ENCODE data around the gene WDR27.

- no peak for TF ChIP-seq CTCF (IDR thresholded peaks at IDR 0.05; ENCODE audit: low read length)
- no peak for TF ChIP-seq EZH2 (IDR thresholded peaks at IDR 0.05; ENCODE audit: borderline replicate concordance, low read length)
Measured at GRCh38 chr6:169701954-169702839, at the start of gene WDR27, which contains the start of gene C6orf120.
